ENCODE measurements around the gene UGT1A8.

- TF ChIP-seq CTCF (conservative IDR thresholded peaks at IDR 0.05) = no peak
- TF ChIP-seq EZH2 (IDR thresholded peaks at IDR 0.05; ENCODE audit: low read depth) = no peak
Measured at GRCh38 chr2:233791151-233791882, 173.9 kb downstream of the UGT1A8 start.
